DND-41 (cell line): ENCODE results near the gene POLRMT.

Source experiments
- CTCF ChIP-seq: IDR thresholded peaks from 2 replicates; pipeline ENCODE4 v1.5.1; 2012; ENCODE audit warnings: borderline replicate concordance, low read length, moderate library complexity, mild to moderate bottlenecking; ENCODE audit not compliant: poor library complexity, severe bottlenecking; ENCODE audit errors: extremely low read depth
- EZH2 ChIP-seq: IDR thresholded peaks from 3 replicates; pipeline ENCODE4 v1.6.1; 2012; ENCODE audit warnings: borderline replicate concordance, low read depth, mild to moderate bottlenecking, moderate library complexity, low read length, inconsistent platforms; ENCODE audit not compliant: severe bottlenecking

- TF ChIP-seq EZH2 (no peak), CTCF (no peak)
Observed at GRCh38 chr19:597406-598315, 35.7 kb downstream of the POLRMT start.
